GM21447 (cell line): ENCODE measurements around the gene SRC.

Experiments
- ATAC-seq: cut with Tn5 transposase; IDR thresholded peaks from one replicate; pipeline ENCODE4 v1.9.1; 2021; ENCODE audit not compliant: unreplicated experiment

Gene SRC

GRCh38 chr20:37446286-37447032, 100.5 kb downstream of the SRC start:
- no peak for ATAC-seq

GRCh38 chr20:37447688-37448087, 101.7 kb downstream of the SRC start:
- no peak for ATAC-seq

- no peak for ATAC-seq
These were observed 103.3 kb downstream of the SRC start for GRCh38 chr20:37449276-37449675.

- no peak for ATAC-seq
These were observed 104.4 kb downstream of the SRC start for GRCh38 chr20:37450344-37450743.

GRCh38 chr20:37451616-37452015, 105.7 kb downstream of the SRC start:
- ATAC-seq, result no peak

GRCh38 chr20:37452236-37452635, 106.3 kb downstream of the SRC start:
- no peak for ATAC-seq

GRCh38 chr20:37453288-37453687, 107.3 kb downstream of the SRC start:
- no peak for ATAC-seq

- ATAC-seq, result no peak
These were observed 107.9 kb downstream of the SRC start for GRCh38 chr20:37453836-37454235.

- no peak for ATAC-seq
These were observed 108.9 kb downstream of the SRC start for GRCh38 chr20:37454636-37455385.
